Measurements from ENCODE around the gene NINJ2.
"Not testable (repeated sequence)": the region's sequence is repeated elsewhere in the genome, so short reads cannot be mapped to it uniquely, and the experiment has no call there.

NINJ2 gene

GRCh38 chr12:663293-663871, at the start of gene NINJ2:
Gene NINJ2, minus strand, starts transcription at chr12:663445. Its CDS starts 85 bp downstream, at chr12:663360.
- no peak for DNase-seq (ENCODE audit: low read depth, low spot score)

- DNase-seq (ENCODE audit: low read depth, low spot score): no peak
Measured at GRCh38 chr12:712172-712863, 49.1 kb upstream of the NINJ2 start.

- no peak for DNase-seq (ENCODE audit: low read depth, low spot score)
Measured at GRCh38 chr12:709455-710020, 46.3 kb upstream of the NINJ2 start.

GRCh38 chr12:708084-708483, 44.8 kb upstream of the NINJ2 start:
- DNase-seq (ENCODE audit: low read depth, low spot score): not testable (repeated sequence)

GRCh38 chr12:704516-705242, 41.4 kb upstream of the NINJ2 start:
- DNase-seq (ENCODE audit: low read depth, low spot score): no peak

GRCh38 chr12:701896-702539, 38.8 kb upstream of the NINJ2 start:
- DNase-seq (ENCODE audit: low read depth, low spot score): no peak

GRCh38 chr12:700016-700415, 36.8 kb upstream of the NINJ2 start:
- DNase-seq (ENCODE audit: low read depth, low spot score): no peak

GRCh38 chr12:698222-698621, 35.0 kb upstream of the NINJ2 start:
- not testable (repeated sequence) for DNase-seq (ENCODE audit: low read depth, low spot score)

- DNase-seq (ENCODE audit: low read depth, low spot score): no peak
Measured at GRCh38 chr12:697481-697880, 34.2 kb upstream of the NINJ2 start.

- no peak for DNase-seq (ENCODE audit: low read depth, low spot score)
Measured at GRCh38 chr12:694734-695503, 31.7 kb upstream of the NINJ2 start.

GRCh38 chr12:693934-694533, 30.8 kb upstream of the NINJ2 start:
- no peak for DNase-seq (ENCODE audit: low read depth, low spot score)

- no peak for DNase-seq (ENCODE audit: low read depth, low spot score)
Measured at GRCh38 chr12:692274-692673, 29.0 kb upstream of the NINJ2 start.

GRCh38 chr12:690466-690865, 27.2 kb upstream of the NINJ2 start:
- no peak for DNase-seq (ENCODE audit: low read depth, low spot score)

GRCh38 chr12:685388-685787, 22.1 kb upstream of the NINJ2 start:
- peak; percentile 74 for DNase-seq (ENCODE audit: low read depth, low spot score)

- no peak for DNase-seq (ENCODE audit: low read depth, low spot score)
Measured at GRCh38 chr12:684416-684815, 21.2 kb upstream of the NINJ2 start.

GRCh38 chr12:681568-682256, 18.5 kb upstream of the NINJ2 start:
- DNase-seq (ENCODE audit: low read depth, low spot score): no peak

- no peak for DNase-seq (ENCODE audit: low read depth, low spot score)
Measured at GRCh38 chr12:678747-679712, 15.8 kb upstream of the NINJ2 start.

- DNase-seq (ENCODE audit: low read depth, low spot score): no peak
Measured at GRCh38 chr12:675562-675961, 12.3 kb upstream of the NINJ2 start.

GRCh38 chr12:674272-674781, 11.1 kb upstream of the NINJ2 start:
- DNase-seq (ENCODE audit: low read depth, low spot score): peak; percentile 60
